Measurements from ENCODE around the gene SRD5A3. TPM values are rescaled to one million over a fixed set of nuclear protein-coding genes. Genes with fewer than 3 reads are reported as not detected.

Gene SRD5A3
- total and polyA plus RNA-seq, 9 of the 15 experiments (the other 6 are each of a cell fraction or from before 2014, with no cell fraction given), result 2.5 to 37.0 (median 13.3) TPM

- TF ChIP-seq ZNF224 (CRISPR knock-in tag; IDR thresholded peaks at IDR 0.05) (no peak), MITF (IDR thresholded peaks at IDR 0.05) (no peak), NCOA2 (IDR thresholded peaks at IDR 0.05; ENCODE audit: partially characterized antibody in 2 of 2) (no peak), ILF3 (IDR thresholded peaks at IDR 0.05; ENCODE audit: borderline replicate concordance) (peak; percentile 73; the same call in 1 of the 2 replicates), TCF7 (IDR thresholded peaks at IDR 0.05; ENCODE audit: borderline replicate concordance) (no peak), BCL6 (CRISPR knock-in tag; IDR thresholded peaks at IDR 0.05) (no peak), NCOR1 (IDR thresholded peaks at IDR 0.05) (no peak), HMG20A (CRISPR knock-in tag; conservative IDR thresholded peaks at IDR 0.05) (no peak), NR2C2 (CRISPR knock-in tag; IDR thresholded peaks at IDR 0.05) (peak; percentile 44; the same call in 1 of the 2 replicates), NR2C2 (tag; IDR thresholded peaks at IDR 0.05) (peak; percentile 85), FOXJ3 (CRISPR knock-in tag; IDR thresholded peaks at IDR 0.05) (no peak), ZNF253 (CRISPR knock-in tag; conservative IDR thresholded peaks at IDR 0.05) (no peak), ZNF165 (CRISPR knock-in tag; IDR thresholded peaks at IDR 0.05; ENCODE audit: borderline replicate concordance) (no peak), MTA1 (IDR thresholded peaks at IDR 0.05; ENCODE audit: borderline replicate concordance) (no peak), RFX5 (IDR thresholded peaks at IDR 0.05; ENCODE audit: low read depth, low read length) (no peak), SUPT5H (IDR thresholded peaks at IDR 0.05) (peak; percentile 87), ZNF511 (CRISPR knock-in tag; IDR thresholded peaks at IDR 0.05) (no peak; the same call in 1 of the 2 replicates), TOE1 (IDR thresholded peaks at IDR 0.05; ENCODE audit: borderline replicate concordance) (peak; percentile 48; the same call in 1 of the 2 replicates), TOE1 (CRISPR knock-in tag; IDR thresholded peaks at IDR 0.05; ENCODE audit: borderline replicate concordance, low read depth) (no peak), HNRNPK (IDR thresholded peaks at IDR 0.05; ENCODE audit: low read depth, low read length, poor library complexity, severe bottlenecking) (no peak), TCF15 (CRISPR knock-in tag; IDR thresholded peaks at IDR 0.05) (no peak), RBM34 (IDR thresholded peaks at IDR 0.05; ENCODE audit: borderline replicate concordance, insufficient read depth, low read length) (no peak), CEBPG (CRISPR knock-in tag; IDR thresholded peaks at IDR 0.05) (no peak), CEBPG (tag; conservative IDR thresholded peaks at IDR 0.05 in 1 of 2, IDR thresholded peaks at IDR 0.05 in 1 of 2) (no peak), SMARCE1 (IDR thresholded peaks at IDR 0.05) (0 out of 2 replicates have a peak, but pooled peaks have one; percentile 51), PHF20 (IDR thresholded peaks at IDR 0.05; ENCODE audit: partially characterized antibody) (no peak), THRA (IDR thresholded peaks at IDR 0.05) (no peak)
Measured at GRCh38 chr4:55395529-55396307, 49.7 kb downstream of the SRD5A3 start, which contains the start of gene TMEM165 (continued).
